HG03571 (cell line): ENCODE data around the gene CDC42EP2.

Source experiments
- ATAC-seq: cut with Tn5 transposase; IDR thresholded peaks from one replicate; pipeline ENCODE4 v1.9.1; 2021; ENCODE audit not compliant: unreplicated experiment

The CDC42EP2 gene

GRCh38 chr11:65355013-65355775 is 40.5 kb downstream of the CDC42EP2 start:
- peak; percentile 17 for ATAC-seq

GRCh38 chr11:65355776-65356393 is 41.2 kb downstream of the CDC42EP2 start:
- no peak for ATAC-seq

DNA sequence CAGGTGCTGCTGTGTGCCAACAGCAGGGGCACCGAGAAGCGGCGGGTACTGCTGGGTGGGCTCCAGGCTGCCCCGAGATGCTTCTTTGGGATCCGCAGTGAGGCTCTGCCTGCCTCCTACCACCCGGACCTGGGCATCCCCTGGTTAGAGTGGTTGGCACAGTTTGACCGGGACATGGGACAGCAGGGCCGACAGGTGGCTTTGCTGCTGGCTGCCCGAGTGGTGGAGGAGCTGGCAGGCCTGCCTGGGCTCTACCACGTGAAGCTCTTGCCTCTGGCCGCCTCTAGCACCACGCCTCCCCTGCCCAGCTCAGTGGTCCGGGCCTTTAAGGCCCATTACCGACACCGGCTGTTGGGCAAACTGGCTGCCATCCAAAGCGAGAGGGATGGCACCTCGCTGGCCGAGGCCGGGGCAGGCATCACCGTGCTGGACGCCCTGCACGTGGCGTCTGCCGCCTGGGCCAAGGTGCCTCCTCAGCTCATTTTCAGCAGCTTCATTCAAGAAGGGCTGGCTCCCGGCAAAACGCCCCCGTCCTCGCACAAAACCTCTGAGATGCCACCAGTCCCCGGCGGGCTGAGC is 41.8 kb downstream of the CDC42EP2 start:
- ATAC-seq, result no peak

GRCh38 chr11:65357856-65358356 is 43.2 kb downstream of the CDC42EP2 start:
- no peak for ATAC-seq

DNA sequence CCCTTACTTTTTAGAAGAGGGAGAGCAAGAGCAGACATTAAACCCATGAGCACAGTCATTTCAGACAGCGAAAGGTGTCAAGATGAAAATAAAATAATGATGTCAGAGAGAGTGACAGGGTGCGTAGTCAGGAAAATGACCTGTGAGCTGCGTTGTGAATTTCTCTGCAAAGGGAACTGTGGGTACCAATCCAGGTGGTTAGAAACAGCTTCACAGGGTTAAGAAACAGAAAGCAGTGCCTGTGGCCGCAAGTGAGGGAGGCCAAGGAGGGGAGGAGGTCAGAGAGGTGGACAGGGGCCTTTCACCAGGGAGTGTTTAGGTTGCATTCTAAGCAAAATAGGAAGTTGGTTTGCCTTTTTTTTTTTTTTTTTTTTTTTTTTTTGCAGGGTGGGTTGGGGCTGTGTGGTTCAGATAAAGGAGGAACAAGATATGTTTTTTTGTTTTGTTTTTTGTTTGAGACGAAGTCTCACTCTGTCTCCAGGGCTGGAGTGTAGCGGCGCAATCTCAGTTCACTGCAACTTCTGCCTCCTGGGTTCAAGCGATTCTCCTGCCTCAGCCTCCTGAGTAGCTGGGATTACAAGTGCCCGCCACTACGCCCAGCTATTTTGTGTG is 47.8 kb downstream of the CDC42EP2 start:
- peak; percentile 60 for ATAC-seq

DNA sequence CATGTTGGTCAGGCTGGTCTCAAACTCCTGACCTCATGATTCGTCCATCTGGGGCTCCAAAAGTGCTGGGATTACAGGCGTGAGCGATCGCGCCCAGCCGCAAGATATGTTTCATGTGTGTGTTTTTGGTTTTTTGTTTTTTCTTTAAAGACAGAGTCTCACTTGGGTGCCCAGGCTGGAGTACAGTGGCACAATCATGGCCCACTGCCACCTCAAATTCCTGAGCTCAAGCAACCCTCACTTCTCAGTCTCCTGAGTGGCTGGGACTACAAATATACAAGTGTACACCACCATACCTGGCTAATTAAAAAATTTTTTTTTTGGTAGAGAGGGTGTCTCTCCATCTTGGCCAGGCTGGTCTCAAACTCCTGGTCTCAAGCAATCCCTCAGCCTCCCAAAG is 48.3 kb downstream of the CDC42EP2 start:
- no peak for ATAC-seq

GRCh38 chr11:65363770-65364169 is 49.1 kb downstream of the CDC42EP2 start:
- no peak for ATAC-seq

- no peak for ATAC-seq
These were observed 51.7 kb downstream of the CDC42EP2 start for GRCh38 chr11:65366340-65366773.

DNA sequence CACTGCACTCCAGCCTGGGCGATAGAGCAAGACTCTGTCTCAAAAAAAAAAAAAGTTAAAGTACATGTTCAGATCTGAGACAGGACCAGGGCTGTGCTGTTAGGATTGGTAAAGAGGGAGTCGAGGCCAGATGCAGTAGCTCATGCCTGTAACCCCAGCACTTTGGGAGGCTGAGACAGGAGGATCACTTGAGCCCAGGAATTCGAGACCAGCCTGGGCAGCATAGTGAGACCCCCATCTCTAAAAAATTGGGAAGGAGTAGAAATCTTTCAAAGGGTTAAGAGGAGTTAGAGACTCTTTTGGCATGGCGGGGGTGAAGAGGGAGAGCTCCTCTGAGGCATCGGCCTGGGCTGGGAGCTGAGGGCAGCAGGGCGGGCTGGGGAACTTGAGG is 56.0 kb downstream of the CDC42EP2 start:
- ATAC-seq, result no peak
